ENCODE data around the gene DOCK6. TPM values are rescaled to one million over a fixed set of nuclear protein-coding genes. Genes with fewer than 3 reads are reported as not detected.

DOCK6 gene
- total RNA-seq, 1 experiment from 2014 or later: 57.9 TPM

GRCh38 chr19:11232555-11232954, 29.8 kb downstream of the DOCK6 start:
- no peak overlapping the region for H3K18ac ChIP-seq (ENCODE audit: insufficient read length, low read depth, low read length)
- no peaks in the 10 kb centered on the region for H3K9me3 ChIP-seq (ENCODE audit: control insufficient read depth, low read depth, low read length)
- no peak overlapping the region for H2BK12ac ChIP-seq (ENCODE audit: insufficient read length, low read depth, low read length)
- H3K4ac ChIP-seq (ENCODE audit: low read depth, low read length): no peak overlapping the region
- H3K4me2 ChIP-seq (ENCODE audit: insufficient read depth, insufficient read length, low read length): no peak overlapping the region
- no peak overlapping the region for H2BK5ac ChIP-seq (ENCODE audit: insufficient read length, low read length)
- no peaks in the 10 kb centered on the region for H3K4me1 ChIP-seq (ENCODE audit: insufficient read depth, low read length)
- no peak overlapping the region for H3K14ac ChIP-seq (ENCODE audit: insufficient read depth, low read length)
- no peak for DNase-seq
- no CpG with 5 or more reads among the region's 4 CpGs for WGBS (ENCODE audit: extremely low coverage, insufficient read length, low lambda C conversion rate)
- no peak overlapping the region for H3K56ac ChIP-seq (ENCODE audit: insufficient read length, low read depth, low read length)
- peaks cover 6 to 14% of the 10 kb centered on the region in 2 experiments for H3K4me1 Mint-ChIP-seq
- H3K79me1 ChIP-seq (ENCODE audit: insufficient read depth, low read depth, low read length, poor library complexity, severe bottlenecking): no peaks in the 10 kb centered on the region
- H2BK20ac ChIP-seq (ENCODE audit: low read depth, low read length, poor library complexity, severe bottlenecking): no peak overlapping the region
- no peak overlapping the region for H4K8ac ChIP-seq (replicated peaks; ENCODE audit: insufficient read length, low read depth, low read length)
- no peaks in the 10 kb centered on the region for H3K27me3 Mint-ChIP-seq (ENCODE audit: low read depth)
- H3K23me2 ChIP-seq (ENCODE audit: insufficient read length, low read depth, low read length, poor library complexity, severe bottlenecking): no peaks in the 10 kb centered on the region
- no peak overlapping the region for H3K9ac ChIP-seq (ENCODE audit: extremely low read depth, insufficient read length, low read length)
- H2AK5ac ChIP-seq (ENCODE audit: insufficient read length, low read length): no peak overlapping the region
- H3K79me2 ChIP-seq (ENCODE audit: insufficient read depth, low read length): no peaks in the 10 kb centered on the region
- no peak overlapping the region for H3K23ac ChIP-seq (ENCODE audit: insufficient read length, low read depth, low read length)
- no peak overlapping the region for H4K91ac ChIP-seq (ENCODE audit: insufficient read length, low read depth, low read length)
- H3K9me3 Mint-ChIP-seq: no peaks in the 10 kb centered on the region
- no peak overlapping the region for H2BK15ac ChIP-seq (ENCODE audit: low read depth, low read length)
- H2BK120ac ChIP-seq (ENCODE audit: low read depth, low read length, poor library complexity, severe bottlenecking): no peak overlapping the region
- H3K27ac ChIP-seq (ENCODE audit: insufficient read length, low read depth, low read length): no peak overlapping the region
- H4K5ac ChIP-seq (ENCODE audit: insufficient read length, low read depth, low read length): no peak overlapping the region
- peaks cover 4 to 33% (median 23%) of the 10 kb centered on the region in 3 experiments; a peak in 6 of 7 replicates for H3K36me3 Mint-ChIP-seq (ENCODE audit: insufficient read depth in 1 of 3, low read depth in 3 of 3)
- no peaks in the 10 kb centered on the region for H3K27me3 ChIP-seq (ENCODE audit: insufficient read depth, low read length)
- H3K27ac Mint-ChIP-seq: no peak overlapping the region
- peak overlapping the region in 1 of 2 experiments; percentile 44; a peak in 1 of 5 replicates for H3K4me3 Mint-ChIP-seq
- no peaks in the 10 kb centered on the region for H4K20me1 ChIP-seq (ENCODE audit: control insufficient read depth, insufficient read depth, insufficient read length)
- TF ChIP-seq, protein P1, sequence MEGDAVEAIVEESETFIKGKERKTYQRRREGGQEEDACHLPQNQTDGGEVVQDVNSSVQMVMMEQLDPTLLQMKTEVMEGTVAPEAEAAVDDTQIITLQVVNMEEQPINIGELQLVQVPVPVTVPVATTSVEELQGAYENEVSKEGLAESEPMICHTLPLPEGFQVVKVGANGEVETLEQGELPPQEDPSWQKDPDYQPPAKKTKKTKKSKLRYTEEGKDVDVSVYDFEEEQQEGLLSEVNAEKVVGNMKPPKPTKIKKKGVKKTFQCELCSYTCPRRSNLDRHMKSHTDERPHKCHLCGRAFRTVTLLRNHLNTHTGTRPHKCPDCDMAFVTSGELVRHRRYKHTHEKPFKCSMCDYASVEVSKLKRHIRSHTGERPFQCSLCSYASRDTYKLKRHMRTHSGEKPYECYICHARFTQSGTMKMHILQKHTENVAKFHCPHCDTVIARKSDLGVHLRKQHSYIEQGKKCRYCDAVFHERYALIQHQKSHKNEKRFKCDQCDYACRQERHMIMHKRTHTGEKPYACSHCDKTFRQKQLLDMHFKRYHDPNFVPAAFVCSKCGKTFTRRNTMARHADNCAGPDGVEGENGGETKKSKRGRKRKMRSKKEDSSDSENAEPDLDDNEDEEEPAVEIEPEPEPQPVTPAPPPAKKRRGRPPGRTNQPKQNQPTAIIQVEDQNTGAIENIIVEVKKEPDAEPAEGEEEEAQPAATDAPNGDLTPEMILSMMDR (conservative IDR thresholded peaks at IDR 0.05): no peak
- H2AFZ ChIP-seq (ENCODE audit: low read length): no peak overlapping the region
- no peak overlapping the region for H3T11ph ChIP-seq (ENCODE audit: low read length)

All from H9 (cell line).